Loucy (cell line): ENCODE measurements around the gene HSD17B14.

Experiments used
- H2AFZ ChIP-seq: fragments of 200-600 bp; sonication (generic); 2 replicates; pipeline ENCODE4 v1.6.0; 2016; ENCODE audit warnings: antibody characterized with exemption, mild to moderate bottlenecking, low read length, moderate library complexity
- H3F3A ChIP-seq: fragments of 200-600 bp; 2 replicates; pipeline ENCODE4 v1.6.0; 2016; ENCODE audit warnings: antibody characterized with exemption, low read depth, mild to moderate bottlenecking
- H3K27me3 ChIP-seq: fragments of 200-600 bp; sonication (generic); 2 replicates; pipeline ENCODE4 v1.6.1; 2014; ENCODE audit warnings: low read length, mild to moderate bottlenecking; ENCODE audit not compliant: insufficient read depth, poor library complexity, severe bottlenecking
- H3K36me3 ChIP-seq: fragments of 200-600 bp; sonication (generic); 2 replicates; pipeline ENCODE4 v1.6.1; 2016; ENCODE audit warnings: low read length; ENCODE audit not compliant: insufficient read depth
- H3K4me1 ChIP-seq: fragments of 200-600 bp; sonication (generic); 2 replicates; pipeline ENCODE4 v1.5.1; 2014; ENCODE audit warnings: low read length, mild to moderate bottlenecking; ENCODE audit not compliant: insufficient read depth, poor library complexity, severe bottlenecking
- H3K4me2 ChIP-seq: fragments of 200-600 bp; sonication (generic); 2 replicates; pipeline ENCODE4 v1.6.0; 2014; ENCODE audit warnings: antibody characterized with exemption, low read length, low read depth, mild to moderate bottlenecking; ENCODE audit not compliant: poor library complexity, severe bottlenecking
- H3K4me3 ChIP-seq: fragments of 200-600 bp; sonication (generic); 2 replicates; pipeline ENCODE4 v1.5.1; 2014; ENCODE audit warnings: low read length, mild to moderate bottlenecking, mixed read lengths; ENCODE audit not compliant: poor library complexity, severe bottlenecking
- H3K79me2 ChIP-seq: fragments of 200-600 bp; sonication (generic); 2 replicates; pipeline ENCODE4 v1.6.1; 2014; ENCODE audit warnings: low read length; ENCODE audit not compliant: insufficient read depth
- H3K9ac ChIP-seq: fragments of 200-600 bp; sonication (generic); 2 replicates; pipeline ENCODE4 v1.6.0; 2014; ENCODE audit warnings: mild to moderate bottlenecking, low read depth, low read length, moderate library complexity; ENCODE audit not compliant: poor library complexity, severe bottlenecking
- H3K9me2 ChIP-seq: fragments of 200-600 bp; sonication (generic); replicated peaks from 2 replicates; pipeline ENCODE4 v1.6.1; 2016; ENCODE audit warnings: low read depth, low read length, mixed read lengths
- H3K9me3 ChIP-seq: fragments of 200-600 bp; sonication (generic); 2 replicates; pipeline ENCODE4 v1.6.1; 2014; ENCODE audit warnings: mild to moderate bottlenecking, antibody characterized with exemption, low read length, low read depth; ENCODE audit not compliant: insufficient read depth
- H4K20me1 ChIP-seq: fragments of 200-600 bp; sonication (generic); 2 replicates; pipeline ENCODE4 v1.6.0; 2014; ENCODE audit warnings: antibody characterized with exemption, low read length, mild to moderate bottlenecking; ENCODE audit not compliant: insufficient read depth, poor library complexity, severe bottlenecking
- CTCF ChIP-seq: fragments of 200-600 bp; sonication (generic); conservative IDR thresholded peaks from 2 replicates; pipeline ENCODE4 v1.5.1; 2014; ENCODE audit warnings: mild to moderate bottlenecking, antibody characterized with exemption, low read length
- EZH2phosphoT487 ChIP-seq: fragments of 200-600 bp; IDR thresholded peaks from 2 replicates; pipeline ENCODE4 v1.6.1; 2018; ENCODE audit warnings: antibody characterized with exemption, mild to moderate bottlenecking, moderate library complexity, borderline replicate concordance

HSD17B14 gene

GRCh38 chr19:48795685-48796070, 40.6 kb downstream of the HSD17B14 start:
- no peak overlapping the region for H3K4me3 ChIP-seq
- H3K9me2 ChIP-seq: no peaks in the 10 kb centered on the region
- no peak for TF ChIP-seq EZH2phosphoT487
- TF ChIP-seq CTCF: no peak
- no peaks in the 10 kb centered on the region for H4K20me1 ChIP-seq
- no peaks in the 10 kb centered on the region for H3K79me2 ChIP-seq
- H3K9ac ChIP-seq: no peak overlapping the region
- H3F3A ChIP-seq: no peaks in the 10 kb centered on the region
- H2AFZ ChIP-seq: no peak overlapping the region
- no peaks in the 10 kb centered on the region for H3K9me3 ChIP-seq
- no peaks in the 10 kb centered on the region for H3K27me3 ChIP-seq
- no peaks in the 10 kb centered on the region for H3K36me3 ChIP-seq
- no peak overlapping the region for H3K4me2 ChIP-seq
- peaks cover 9% of the 10 kb centered on the region for H3K4me1 ChIP-seq

GRCh38 chr19:48795055-48795684, 41.1 kb downstream of the HSD17B14 start:
- H3K79me2 ChIP-seq: no peaks in the 10 kb centered on the region
- H3K9me3 ChIP-seq: no peaks in the 10 kb centered on the region
- no peaks in the 10 kb centered on the region for H3K27me3 ChIP-seq
- H3K36me3 ChIP-seq: no peaks in the 10 kb centered on the region
- H3K4me1 ChIP-seq: peaks cover 9% of the 10 kb centered on the region
- H3K4me3 ChIP-seq: peak overlapping the region; percentile 71
- TF ChIP-seq EZH2phosphoT487 (no peak), CTCF (peak; percentile 98)
- no peaks in the 10 kb centered on the region for H3K9me2 ChIP-seq
- H3K4me2 ChIP-seq: peak overlapping the region; percentile 41
- peak overlapping the region; percentile 81 for H2AFZ ChIP-seq
- H3K9ac ChIP-seq: peak overlapping the region; percentile 49
- H4K20me1 ChIP-seq: no peaks in the 10 kb centered on the region
- no peaks in the 10 kb centered on the region for H3F3A ChIP-seq

GRCh38 chr19:48794291-48794690, 42.0 kb downstream of the HSD17B14 start:
- H3K4me3 ChIP-seq: no peak overlapping the region
- H4K20me1 ChIP-seq: no peaks in the 10 kb centered on the region
- no peaks in the 10 kb centered on the region for H3F3A ChIP-seq
- no peaks in the 10 kb centered on the region for H3K27me3 ChIP-seq
- H3K4me1 ChIP-seq: peaks cover 6% of the 10 kb centered on the region
- H3K9me2 ChIP-seq: no peaks in the 10 kb centered on the region
- peak overlapping the region; percentile 49 for H3K9ac ChIP-seq
- no peaks in the 10 kb centered on the region for H3K79me2 ChIP-seq
- no peak overlapping the region for H3K4me2 ChIP-seq
- TF ChIP-seq EZH2phosphoT487: no peak
- no peak for TF ChIP-seq CTCF
- H3K9me3 ChIP-seq: no peaks in the 10 kb centered on the region
- no peaks in the 10 kb centered on the region for H3K36me3 ChIP-seq
- H2AFZ ChIP-seq: no peak overlapping the region
